Umbilical cord (tissue), 2 donors: ENCODE data around the gene CTBP2. TPM values are rescaled to one million over a fixed set of nuclear protein-coding genes. Genes with fewer than 3 reads are reported as not detected.
"Not testable (repeated sequence)": the region's sequence is repeated elsewhere in the genome, so short reads cannot be mapped to it uniquely, and the experiment has no call there.

Source experiments
- DNase-seq: peaks from one replicate; pipeline ENCODE4 v3.0.0-alpha.2; 2015; ENCODE audit warnings: low spot score
- total RNA-seq: library from RNA; depleted of rRNA; stranded (reverse); fragments of >200 nt; gene quantifications from one replicate; pipeline ENCODE4 v1.2.3, GENCODE V29; 2014; ENCODE audit warnings: low replicate concordance; ENCODE audit not compliant: insufficient read depth

Gene CTBP2
- total RNA-seq, 1 donor from 2014 or later, result 27.7 TPM

DNA sequence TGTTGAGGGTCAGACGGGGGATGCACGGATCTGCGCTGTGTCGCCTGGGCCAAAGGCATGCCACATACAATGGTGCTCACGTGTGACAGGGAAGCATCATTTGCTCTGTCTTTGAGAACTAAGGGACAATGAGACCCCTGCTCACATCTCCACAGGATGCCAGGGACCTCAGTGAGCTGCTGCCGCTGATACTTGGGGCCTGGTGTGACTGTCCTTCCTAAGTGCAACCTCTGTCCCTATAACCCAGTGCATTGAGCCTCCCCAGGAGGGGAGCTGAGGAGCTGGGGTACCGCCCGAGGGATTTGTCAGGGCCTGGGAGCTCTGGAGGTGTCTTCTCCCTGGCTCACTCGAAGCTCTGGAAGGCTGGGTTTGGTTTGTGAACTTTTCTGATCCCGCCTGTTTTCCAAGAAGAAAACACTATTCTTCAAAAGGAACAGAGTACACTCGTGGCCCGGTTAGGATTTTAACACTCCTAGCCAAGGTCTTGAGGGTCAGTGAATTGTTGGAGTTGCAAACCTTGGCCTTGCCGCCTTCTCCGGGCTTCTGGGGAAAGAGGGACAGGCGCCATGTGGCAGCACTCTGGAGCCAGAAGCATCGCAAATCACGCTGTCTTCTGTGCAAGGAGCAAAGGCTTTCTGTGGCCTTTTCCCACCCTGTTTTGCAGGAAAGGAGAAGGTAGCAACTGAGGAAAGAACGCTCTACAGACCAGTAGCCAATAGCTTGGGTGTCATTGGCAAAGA lies 26.2 kb upstream of the CTBP2 start:
- no peak for DNase-seq

DNA sequence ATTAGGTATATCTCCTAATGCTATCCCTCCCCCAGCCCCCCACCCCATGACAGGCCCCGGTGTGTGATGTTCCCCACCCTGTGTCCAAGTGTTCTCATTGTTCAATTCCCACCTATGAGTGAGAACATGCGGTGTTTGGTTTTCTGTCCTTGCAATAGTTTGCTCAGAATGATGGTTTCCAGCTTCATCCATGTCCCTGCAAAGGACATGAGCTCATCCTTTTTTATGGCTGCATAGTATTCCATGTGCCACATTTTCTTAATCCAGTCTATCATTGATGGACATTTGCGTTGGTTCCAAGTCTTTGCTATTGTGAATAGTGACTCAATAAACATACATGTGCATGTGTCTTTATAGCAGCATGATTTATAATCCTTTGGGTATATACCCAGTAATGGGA lies 18.7 kb upstream of the CTBP2 start:
- not testable (repeated sequence) for DNase-seq

DNA sequence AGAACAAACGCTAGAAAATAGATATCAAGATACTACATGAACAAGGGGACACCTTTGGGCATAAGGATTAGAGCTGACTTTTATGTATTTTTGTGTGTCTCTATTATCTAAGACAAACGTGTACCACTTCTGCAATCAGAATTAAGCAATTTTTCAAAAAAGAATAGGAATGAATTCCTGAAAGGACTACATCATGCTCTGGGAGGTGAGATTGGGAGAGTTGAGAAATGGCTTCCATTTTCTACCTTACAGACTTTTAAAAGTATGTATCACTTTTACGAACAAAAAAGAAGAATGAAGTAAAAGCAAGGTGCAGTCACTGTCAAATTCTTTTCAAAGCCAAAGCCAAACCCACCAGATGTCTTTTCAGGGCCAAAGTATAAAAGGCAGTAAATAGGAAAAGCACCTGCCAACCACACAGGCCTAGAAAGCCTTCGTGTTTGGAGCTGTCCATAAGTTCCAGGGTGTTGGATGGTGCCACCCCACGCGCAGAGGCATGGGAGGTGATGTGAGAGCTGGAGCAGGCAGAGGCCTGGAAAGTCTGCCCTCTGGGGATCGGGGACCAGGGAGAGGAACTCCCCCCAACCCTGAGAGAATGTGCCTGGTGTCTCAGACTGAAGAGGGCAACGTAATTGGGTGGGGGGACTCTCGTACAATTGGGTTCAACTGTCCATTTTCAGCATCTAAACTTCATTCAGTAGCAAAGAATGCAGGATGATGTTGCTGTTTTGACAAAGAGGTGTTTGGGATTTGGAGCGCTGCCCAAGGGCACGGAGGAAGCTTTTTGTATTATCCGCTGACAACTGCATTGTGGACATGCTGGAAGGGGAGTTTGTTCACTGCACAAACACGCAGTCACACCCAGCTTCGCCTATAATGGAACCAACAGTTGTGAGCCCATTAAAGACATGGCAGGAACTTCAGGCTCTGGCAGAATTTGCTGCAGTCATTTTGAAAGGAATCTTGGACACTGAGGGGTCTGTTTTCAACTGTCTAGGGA lies 17.6 kb upstream of the CTBP2 start:
- no peak for DNase-seq

DNA sequence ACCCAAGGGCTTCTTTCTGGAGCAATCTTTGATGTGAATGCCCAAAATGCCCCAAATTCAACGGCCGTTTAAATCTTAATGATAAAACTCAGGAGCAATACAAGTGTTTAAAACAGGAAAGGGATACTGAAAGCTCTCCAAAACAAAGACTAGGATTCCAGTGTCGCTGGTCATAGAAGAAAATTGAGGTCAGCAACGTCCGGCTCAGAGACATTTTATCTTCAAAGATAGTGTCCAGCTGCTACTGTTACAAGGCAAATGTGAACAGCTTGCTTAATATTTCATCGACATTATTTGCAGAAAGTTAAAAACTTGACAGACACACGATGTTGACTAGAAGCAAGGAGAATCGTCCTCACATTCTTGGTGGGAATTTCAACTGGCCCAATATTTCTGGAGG lies 15.4 kb upstream of the CTBP2 start:
- no peak for DNase-seq

DNA sequence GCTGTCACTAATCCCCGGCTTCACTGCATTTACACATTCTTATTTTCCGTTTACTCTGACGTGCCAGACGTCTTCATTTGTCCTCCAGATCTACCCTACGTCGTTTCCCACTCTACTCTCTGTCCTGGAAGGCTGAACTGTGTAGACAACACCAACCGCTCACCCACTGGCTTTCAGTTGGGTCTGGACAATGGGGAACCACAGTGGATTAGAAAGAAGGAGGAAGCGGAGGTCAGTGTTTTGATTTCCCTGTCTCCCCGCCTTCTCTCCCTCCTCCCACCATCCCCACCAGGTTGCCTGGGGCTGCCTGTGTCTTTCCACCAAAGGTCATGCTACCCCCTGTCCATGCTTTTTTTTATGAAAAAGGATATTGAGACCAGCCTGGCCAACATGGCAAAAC lies 14.0 kb upstream of the CTBP2 start:
- no peak for DNase-seq

DNA sequence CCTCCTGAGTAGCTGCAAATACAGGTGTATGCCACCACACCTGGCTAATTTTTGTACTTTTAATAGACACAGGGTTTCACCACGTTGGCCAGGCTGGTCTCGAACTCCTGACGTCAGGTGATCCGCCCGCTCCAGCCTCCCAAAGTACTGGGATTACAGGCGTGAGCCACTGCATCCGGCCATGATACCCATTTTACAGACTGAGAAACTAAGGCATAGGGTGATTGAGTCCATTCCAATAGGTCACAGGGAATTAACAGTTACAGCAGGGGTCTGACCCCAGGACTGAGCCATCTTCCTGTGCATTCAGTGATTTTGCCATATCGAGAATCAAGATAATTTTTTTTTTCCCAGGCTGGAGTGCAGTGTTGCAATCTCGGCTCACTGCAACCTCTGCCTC lies 12.3 kb upstream of the CTBP2 start:
- no peak for DNase-seq

DNA sequence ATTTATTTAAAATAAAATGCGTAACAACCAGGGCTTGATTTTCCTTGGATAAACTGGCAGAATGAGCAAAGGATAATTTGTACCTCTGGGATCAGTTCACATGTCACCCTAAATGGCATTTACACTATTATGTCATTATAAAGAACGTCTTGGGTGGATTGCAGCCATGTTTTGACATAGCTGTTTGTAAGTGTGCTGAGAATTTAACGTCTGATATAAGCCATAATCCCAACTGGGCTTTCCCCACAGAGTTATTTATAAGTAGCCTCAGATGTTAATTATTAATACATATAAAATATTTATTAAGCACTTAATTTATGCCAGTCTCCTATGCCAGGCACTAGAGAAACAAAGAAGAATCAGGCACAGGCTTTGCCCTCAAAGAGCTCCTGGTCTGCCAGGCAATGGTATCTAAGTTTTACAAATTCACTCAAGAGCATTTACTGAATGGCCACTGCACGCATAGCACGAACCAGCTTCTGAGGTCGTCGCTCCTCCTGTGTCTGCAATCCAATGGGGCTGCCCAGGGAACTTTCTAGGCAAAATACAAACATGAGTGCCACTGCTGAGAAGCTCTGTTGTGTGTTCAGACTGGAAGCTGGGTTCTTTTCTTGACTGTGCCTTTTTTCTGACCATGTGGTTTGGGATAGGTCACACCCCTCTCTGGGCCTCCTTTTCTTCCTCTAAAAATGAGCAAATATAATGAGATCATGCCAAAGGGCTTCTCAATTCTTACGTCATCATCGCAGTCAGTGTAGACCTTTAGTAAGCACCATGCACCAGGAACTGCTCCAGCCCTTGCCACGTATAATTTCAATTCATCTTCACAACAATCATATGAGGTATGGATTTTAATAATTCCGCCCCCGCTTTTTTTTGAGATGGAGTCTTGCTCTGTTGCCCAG lies 11.3 kb upstream of the CTBP2 start:
- DNase-seq, result no peak

DNA sequence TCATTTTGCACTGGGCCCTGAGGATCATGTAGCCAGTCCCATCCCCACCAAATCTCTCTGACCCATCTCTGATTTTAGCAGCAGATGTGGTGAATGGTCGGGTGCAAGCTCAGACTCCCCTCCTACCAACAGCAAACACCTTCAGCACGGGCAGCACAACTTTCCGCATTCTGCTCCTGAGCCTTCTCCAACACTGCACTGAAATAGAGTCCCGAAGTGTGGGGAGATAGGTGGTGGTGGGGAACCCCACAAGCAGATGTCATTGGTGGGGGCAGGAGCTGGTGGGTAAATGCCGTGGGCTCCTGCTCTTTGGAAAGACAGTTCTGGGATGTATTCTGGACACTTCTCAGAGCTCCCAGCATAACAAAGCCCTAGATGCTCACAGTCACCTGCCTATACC lies 9.6 kb upstream of the CTBP2 start:
- DNase-seq, result no peak

DNA sequence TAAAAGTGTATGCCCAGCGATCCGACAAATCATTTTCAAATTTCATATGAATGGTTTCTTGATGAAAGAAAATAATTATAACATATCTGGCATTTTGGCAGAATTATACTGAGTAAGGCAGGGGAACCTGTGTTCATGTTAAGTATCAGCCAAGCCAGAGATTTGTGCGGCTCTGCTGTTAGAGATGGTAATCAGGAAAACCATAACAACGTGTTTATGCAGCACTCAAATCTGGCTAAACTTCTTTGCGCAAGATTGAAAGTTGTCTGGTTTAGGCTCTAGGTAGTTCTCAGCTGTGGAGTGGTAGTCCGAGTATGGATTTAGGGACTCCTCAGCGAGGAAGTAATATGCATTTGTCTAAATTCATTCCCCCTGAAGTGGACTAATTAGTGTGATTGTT lies 8.9 kb upstream of the CTBP2 start:
- DNase-seq, result no peak

DNA sequence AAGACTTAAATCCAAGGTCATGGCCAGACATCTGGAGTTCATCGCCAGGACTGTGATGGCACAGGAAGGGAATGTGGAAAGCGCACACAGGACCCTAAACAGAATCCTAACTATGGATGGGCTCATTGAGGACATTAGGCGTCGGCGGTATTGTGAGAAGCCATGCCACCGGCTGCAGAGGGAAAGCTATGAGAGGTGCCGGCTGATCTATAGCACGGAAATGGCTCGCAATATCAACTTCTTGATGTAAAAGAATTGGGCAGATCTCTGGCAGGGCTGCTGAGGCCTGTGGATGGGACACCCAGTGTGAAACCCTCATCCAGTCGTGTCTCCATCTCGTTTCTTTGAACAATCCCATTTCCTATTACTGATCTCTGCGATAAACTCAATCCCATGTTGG lies 6.3 kb upstream of the CTBP2 start:
- DNase-seq, result no peak

DNA sequence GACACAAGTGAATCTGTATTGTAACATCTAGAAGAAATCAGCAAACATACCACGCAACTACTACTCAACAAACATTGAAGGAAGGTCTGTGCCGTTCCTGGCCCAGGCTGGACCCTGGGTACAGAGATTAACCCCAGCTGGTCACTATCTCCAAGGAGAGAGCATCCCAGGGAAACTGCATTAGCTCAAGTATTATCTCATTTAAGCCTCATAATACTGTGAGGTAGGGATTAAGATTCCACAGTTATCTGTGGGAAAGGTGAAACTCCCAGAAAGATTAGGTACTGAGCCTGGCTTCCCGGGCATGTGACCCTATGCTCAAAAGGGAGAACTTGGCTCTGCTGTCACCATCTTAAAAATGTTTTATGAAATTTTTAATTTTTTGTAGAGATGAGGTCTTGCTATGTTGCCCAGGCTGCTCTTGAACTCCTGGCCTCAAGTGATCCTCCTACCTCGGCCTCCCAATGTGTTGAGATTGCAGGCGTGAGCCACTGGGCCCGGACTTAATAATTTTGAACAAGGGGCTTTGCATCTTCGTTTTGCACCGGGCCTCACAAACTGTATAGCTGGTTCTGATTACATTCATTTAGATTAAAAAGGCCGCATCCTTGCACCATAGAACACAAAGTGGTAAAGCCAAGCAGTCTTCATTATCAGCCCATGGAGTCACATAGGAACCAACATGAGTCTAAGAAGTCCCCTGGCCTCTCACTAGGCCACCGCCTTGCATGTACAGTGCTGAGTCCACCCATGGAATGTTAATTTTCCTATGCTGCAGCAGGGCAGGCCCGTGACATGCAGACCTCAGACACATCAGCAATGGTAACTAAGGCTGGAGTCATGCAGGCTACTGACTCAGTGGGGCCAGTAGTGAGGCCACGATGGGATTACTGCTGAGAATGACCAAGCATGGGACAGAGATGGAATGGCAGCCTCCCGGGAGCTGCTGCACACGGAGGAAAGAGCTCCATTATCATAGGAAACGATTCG lies 5.5 kb upstream of the CTBP2 start:
- DNase-seq, result no peak

DNA sequence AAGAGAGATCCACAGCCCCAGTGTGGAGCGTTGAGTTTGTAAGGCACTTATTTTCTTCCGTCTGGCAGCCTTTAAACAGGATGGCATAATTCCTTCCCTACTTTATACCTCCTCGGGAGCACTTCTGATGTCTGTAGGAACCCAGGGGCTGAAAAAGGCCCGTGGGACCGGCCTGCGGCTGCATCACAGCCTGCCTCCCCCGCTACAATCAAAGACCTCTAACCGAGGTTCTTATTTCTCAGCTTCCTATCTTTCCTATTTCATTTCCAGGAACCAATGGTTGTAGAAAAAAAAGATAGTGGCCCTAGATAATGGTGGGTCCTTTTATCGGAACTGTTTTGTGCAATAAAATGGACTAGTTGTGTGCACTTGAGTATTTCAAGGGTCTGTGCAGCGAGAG lies 4.1 kb upstream of the CTBP2 start:
- DNase-seq, result no peak

DNA sequence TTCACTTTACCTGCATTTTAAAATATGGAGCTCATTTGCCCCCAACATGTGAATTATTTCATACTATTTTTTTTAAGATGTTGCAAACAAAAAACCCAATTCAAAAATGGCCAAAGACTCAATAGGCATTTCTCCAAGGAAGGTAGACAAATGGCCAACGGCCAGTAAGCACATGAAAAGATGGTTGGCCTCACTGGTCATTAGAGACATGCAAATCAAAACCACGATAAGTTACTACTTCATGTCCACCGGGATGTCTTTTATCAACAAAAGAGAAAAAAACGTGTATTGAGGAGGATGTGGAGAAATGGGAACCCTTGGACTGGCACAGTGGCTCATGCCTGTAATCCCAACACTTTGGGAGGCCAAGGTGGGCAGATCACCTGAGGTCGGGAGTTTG lies 3.4 kb upstream of the CTBP2 start:
- no peak for DNase-seq

DNA sequence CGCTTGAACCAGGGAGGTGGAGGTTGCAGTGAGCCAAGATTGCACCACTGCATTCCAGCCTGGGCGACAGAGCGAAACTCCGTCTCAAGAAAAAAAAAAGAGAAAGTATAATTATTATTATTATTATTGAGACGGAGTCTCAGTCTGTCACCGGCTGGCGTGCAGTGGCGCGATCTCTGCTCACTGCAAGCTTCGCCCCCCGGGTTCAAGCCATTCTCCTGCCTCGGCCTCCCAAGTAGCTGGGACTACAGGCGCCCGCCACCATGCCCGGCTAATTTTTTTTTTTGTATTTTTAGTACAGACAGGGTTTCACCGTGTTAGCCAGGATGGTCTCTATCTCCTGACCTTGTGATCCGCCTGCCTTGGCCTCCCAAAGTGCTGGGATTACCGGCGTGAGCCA lies 2.9 kb upstream of the CTBP2 start:
- DNase-seq, result not testable (repeated sequence)

DNA sequence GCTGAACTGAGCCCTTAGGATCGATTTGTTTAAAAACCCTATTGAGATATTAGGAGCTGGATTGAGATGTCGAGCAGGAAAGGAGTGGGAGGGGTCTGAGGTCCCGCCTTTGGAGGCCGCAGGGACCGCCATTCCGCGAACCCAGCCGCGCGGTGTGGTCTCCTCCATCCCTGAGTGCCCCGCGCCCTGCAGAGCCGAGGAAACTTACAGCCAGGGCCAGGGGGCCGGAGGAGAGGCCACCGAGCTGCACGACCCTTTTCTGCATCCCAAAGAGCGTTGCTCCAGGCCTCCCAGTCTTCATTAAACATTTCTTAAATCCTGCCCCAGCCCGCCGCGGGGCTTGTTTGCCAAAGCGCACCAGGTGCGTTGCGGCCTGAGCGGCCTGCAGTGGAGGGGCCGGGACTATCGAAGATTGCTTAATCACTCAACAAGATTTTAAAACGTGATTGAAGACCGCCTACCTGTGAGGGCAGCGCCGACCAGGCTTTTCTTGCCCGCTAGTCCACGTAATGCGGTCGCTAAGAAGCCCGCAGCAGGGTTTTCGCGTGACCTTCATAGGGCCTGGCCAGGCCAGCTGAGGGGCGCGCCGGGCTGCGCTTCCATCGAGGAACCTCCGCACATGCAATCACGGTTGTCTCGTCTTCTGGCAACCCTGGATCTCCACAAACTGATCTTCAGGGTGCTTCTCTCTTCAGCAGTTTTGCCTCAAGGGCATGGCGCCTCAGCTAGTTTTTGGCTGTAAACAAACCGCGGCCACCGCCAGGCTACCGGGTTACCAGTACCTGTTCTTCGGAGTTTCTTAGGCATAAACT lies 2.0 kb upstream of the CTBP2 start:
- no peak for DNase-seq

DNA sequence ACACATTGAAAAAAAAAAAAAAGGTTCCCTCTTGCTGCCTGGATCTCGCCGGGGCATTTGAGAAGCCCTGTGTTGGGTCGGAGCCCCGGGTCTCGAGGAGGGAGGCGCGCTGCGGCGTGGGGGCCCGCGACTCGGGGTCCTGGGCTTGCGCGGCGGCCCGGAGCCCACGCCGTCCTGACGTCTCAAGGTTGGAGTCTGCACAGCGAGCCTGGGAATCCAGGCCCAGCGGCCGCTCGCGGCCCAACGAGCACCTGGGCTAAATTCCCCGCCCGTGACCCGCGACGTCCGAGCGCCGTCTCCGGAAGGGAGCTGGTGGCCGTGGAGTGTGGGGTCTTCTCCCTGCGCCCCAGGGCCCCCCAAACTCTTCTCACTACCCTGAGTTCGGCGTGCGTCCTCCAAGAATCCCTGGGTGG lies 1.4 kb upstream of the CTBP2 start:
- no peak for DNase-seq

DNA sequence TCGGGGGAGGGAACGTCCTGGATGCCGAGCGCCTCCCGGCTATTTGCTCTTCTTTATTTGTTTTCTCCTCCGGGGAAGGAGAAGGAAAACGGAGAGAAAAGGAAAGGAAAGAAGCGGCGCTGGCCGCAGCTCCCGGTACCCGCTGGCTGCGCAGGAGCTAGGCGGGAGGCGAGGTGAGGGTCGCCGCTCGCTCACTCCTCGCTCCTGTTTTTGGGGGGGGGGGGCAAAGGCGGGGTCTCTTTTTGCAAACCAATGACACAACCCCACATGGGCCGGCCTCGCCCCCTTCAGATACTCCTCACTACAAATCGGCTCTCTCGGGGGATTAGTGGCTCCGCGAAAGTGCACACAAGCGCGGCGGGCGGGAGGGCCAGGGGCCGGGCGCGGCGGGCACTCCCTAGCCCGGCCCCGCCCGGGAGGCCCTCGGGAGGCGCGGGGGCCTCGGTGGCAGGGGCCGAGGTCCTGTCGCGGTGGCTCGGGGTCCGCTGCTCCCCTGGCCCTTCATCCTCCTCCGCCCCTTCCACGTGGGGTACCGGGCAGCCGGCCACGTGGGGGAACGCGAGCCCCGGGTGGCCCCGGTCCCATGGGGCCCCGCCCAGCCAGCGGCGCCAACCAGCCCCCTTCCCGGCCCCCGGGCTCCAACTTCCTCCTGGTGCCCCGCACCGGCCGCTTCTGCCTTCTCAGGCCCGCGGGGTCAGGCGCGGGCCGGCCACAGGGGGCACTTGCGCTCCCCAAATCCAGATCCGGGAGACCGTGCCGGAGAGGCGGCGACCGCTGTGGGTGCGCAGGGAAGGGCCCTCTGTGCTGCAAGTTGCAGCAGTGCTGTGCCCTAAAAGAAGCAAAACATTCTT lies 718 bp upstream of the CTBP2 start:
- peak; percentile 93 for DNase-seq

DNA sequence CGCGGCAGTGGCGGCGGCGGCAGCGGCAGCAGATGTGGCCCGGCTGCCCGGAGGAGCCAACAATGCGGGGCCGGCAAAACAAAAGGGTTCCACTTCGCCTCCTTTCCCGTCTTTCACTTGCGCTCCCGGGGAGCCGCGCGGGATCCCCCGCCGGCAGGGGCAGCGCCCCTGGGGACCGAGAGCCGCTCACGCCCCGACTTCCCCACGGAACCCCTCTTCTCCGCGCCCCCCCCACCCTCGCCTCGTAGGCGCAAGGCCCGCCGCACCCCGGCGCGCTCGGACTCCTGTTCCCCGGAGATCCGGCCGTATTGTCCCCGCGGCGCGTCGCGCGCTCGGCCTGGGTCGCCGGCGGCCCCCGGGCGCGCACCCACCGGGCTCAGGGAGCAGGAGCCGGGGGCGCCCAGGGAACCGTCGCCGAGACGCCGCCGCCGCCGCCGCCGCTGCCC lies 854 bp downstream of the CTBP2 start:
- DNase-seq, result no peak
